GM19035 (cell line): ENCODE results near the gene NMUR1.

ENCODE experiments used
- ATAC-seq: cut with Tn5 transposase; IDR thresholded peaks from one replicate; pipeline ENCODE4 v1.9.1; 2021; ENCODE audit not compliant: unreplicated experiment

Gene NMUR1

DNA sequence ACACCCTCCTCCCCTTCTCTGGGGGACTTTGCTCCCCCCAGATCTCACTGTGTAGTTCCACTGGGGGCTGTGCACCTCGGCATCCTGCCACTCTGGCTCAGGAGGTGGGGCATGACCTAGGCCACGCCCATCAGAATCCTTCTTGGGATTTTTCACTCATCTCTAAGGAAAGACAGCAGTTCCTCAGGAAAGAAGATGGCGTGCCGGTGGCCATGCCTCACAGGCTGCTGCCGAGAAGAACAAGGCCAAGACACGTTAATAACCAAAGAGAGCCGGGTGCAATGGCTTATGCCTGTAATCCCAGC, 3.2 kb downstream of the NMUR1 start:
- ATAC-seq: no peak

DNA sequence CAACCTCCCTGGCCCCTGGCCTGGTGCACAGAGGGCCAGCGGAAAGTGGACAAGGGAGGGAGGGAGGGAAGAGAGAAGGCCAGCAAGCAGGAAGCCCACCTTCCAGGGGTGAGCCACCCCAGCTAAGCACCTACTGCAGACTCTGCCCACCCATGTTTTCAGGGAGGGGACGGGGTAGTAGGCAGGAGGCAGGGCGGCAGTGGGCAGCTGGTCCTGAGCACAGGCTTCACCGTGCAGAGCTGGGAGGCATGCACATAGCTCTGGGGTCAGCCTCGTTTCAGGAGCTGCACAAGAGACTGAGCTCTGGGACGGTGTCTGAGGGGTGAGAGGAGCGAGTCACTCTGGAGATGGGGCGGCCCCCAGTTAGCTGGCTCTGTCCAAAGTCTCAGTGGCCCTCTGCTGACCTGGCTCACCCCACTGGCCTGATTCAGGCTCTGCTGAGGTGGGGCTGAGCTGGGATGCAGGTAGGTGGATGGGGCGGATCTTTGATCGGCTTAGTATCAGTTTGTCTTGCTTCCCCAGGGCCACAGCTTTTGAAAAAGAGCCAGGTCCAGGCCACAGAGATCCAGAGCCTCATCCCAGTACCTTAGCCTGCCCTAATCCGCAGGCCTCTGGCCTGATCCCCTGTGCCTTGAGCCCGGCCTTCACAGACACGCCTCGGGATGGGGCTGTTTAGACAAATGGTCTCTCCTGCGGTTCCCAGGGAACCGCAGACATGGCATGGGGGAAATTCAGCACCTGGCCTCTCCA, 3.7 kb downstream of the NMUR1 start:
- ATAC-seq: no peak

- ATAC-seq: no peak
These were observed 4.7 kb downstream of the NMUR1 start for GRCh38 chr2:231525248-231526163.

DNA sequence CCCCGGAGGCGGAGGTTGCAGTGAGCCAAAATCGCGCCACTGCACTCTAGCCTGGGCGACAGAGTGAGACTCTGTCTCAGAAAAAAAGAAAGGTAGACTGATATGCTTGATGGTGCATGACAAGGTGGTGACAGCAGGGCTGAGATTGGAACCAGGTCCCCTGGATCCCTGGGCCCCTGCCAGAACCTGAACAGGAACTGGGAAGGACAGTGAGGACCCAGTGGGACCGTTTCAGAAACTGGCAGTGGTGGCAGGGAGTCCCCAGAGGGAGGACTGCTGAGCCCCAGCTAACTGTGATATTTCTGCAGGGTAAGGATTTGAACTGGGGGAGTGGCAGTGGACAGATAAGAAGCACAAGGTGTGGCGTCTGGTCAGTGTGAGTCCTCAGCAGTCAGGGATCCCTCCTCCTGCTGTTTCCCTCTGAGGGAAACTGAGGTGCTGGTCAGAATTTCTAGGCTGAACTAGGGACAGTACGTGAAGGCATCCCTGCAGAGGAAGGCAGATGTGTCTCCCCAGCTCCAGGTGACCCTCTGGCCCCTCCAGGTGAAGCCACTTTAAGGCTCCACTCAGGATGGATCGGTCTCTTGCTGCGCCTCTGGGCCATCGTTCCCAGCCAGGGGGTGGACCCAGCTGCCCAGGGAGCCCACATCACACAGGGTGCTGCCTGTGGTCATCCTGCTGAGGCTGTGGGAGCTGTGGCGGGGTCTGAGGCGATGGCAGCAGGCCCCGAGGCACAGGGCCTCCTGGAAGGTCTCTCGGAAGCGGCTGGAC, 5.6 kb downstream of the NMUR1 start:
- no peak for ATAC-seq

GRCh38 chr2:231523451-231524285, 6.6 kb downstream of the NMUR1 start:
- no peak for ATAC-seq

GRCh38 chr2:231522418-231523180, 7.6 kb downstream of the NMUR1 start:
- no peak for ATAC-seq

DNA sequence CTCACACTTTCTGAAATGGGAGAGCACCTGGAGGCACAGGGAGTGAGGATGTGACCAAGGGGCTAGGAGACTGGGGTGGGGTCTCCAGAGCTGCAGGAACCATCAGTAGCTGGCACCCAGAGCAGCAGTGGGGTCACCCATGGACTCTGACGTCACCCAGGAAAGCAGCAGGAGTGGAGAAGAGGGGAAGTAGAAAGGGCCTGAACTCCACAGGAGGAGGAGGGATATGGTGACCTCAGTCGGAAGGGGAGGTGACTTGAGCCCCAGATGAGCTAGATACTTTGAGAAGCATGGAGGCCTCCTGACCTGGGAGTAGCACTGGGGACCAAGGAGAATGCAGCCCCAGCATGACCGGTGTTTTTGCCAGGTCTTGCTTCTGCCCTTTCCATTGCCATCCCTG, 8.8 kb downstream of the NMUR1 start:
- ATAC-seq: no peak

- ATAC-seq: no peak
These were observed 10.2 kb downstream of the NMUR1 start for GRCh38 chr2:231519975-231520555.

DNA sequence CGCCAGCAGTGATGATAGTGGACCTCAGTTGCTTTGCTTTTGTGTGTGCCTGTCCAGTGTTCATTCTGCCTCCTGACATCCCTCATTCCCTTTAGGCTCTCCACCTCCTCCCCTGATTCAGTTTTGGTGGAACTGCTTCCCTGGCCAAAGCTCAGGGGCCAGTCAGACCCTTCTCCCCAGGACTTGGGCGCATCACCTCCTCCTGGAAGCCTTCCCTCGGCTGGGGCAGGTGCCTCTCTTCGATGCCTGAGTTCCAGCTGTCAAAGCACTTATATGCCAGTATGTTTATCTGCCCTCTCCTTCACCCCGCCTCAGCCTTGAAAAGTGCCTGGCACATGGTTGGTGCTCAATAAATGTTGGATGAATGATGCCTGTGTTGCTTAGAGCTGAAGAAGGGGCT, 11.5 kb downstream of the NMUR1 start:
- no peak for ATAC-seq

- ATAC-seq: no peak
These were observed 14.6 kb downstream of the NMUR1 start for GRCh38 chr2:231515603-231516002.

DNA sequence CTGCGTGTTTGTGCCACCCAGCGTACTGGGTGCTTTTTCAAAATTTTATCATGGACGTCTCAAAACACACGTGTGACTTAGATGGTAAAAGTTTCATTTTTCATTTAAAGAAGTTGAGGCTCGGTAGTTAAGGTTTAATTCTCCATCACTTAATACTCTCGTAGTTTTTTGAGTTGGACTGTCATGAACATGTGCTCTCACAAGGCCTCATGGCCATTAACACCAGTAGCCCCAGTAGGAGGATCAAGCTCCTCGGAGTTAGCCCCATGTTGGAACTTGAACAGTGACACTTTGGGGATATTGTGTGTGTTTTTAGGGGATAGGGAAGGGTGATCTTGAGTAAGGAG, 15.3 kb downstream of the NMUR1 start:
- ATAC-seq: no peak

DNA sequence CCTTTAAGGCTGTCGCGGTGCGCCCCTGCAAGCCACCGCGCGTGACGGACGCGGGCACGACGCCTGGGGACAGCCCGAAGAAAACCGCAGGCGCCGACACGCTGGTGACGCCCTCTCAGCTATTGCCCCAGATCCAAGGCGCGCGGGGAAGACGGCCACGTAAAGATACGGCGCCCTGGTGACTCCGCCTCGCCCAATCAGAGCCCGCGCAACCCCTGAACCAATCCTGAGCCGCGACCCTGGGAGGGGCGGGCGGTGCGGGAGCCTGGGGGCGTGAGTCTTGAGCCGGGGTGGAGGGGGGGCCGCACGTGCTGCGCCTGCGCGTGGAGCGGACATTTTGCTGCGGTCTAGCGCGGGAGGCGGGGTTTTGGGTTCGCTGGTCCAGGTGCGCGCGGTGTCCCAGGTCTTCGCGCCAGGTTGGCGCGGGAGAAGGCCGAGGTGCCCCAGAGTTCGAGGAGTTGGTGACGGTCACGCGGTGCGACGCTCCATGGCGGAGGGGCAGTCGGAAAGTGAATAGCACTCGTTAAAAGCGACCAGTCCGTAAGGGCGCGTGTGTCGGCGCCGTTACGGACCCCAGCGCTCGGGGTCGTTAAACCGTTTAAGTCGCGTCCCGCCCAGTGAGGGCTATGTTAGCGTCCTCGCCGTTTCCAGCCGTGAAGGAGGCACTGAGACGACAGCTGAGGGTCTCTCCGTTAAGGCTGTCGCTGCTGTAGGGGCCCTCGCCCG, 15.9 kb downstream of the NMUR1 start:
- ATAC-seq: peak; percentile 99

DNA sequence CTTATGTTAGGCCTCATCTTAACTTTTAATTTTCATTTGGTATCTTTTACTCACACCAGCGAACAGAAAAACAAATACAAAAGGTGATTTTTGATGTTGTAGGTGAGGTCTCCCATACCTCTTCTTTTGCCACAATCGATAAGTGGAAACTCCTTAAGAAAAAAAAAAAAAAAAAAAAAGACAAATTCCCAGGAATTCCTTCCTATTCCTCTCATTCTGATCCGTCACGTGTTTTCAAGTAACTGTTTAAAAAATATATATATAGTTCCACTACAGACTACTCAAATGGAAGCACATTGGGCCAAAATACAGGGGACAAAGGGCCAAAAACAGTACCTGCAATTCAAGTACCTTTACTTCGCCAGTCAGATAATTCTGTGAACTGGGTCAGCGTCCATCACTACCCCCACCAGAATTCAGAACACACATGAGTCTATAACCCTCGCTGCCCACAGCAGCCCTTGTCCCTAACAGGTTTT, 16.5 kb downstream of the NMUR1 start:
- no peak for ATAC-seq

GRCh38 chr2:231512222-231512621, 18.0 kb downstream of the NMUR1 start:
- ATAC-seq: no peak

- ATAC-seq: no peak
These were observed 26.5 kb downstream of the NMUR1 start for GRCh38 chr2:231503766-231504165.

- ATAC-seq: no peak
These were observed 27.6 kb downstream of the NMUR1 start for GRCh38 chr2:231502596-231502995.

- no peak for ATAC-seq
These were observed 32.6 kb downstream of the NMUR1 start for GRCh38 chr2:231497651-231498050.

DNA sequence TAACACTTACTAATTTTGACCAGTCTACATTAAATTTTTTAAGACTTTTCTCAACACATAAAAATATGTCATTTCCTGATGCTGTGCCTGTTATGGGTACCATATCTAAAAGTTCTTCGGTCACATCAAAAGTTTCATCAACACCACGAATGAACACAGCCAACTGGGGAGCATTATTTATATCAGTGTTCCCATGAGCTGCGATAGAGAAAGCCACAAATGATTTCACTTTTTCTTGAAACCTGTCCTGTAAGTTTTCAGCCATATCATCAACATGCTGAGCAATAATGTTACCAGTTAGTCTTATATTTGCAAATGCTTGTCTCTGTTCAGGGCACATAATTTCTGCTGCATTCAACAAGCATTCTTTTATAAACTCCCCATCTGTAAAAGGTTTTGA, 35.6 kb downstream of the NMUR1 start:
- no peak for ATAC-seq

- ATAC-seq: no peak
These were observed 39.4 kb downstream of the NMUR1 start for GRCh38 chr2:231490801-231491200.
